ENCODE results near the gene FAM124B. TPM values are rescaled to one million over a fixed set of nuclear protein-coding genes. Genes with fewer than 3 reads are reported as not detected.

Gene FAM124B
- total RNA-seq, 1 donor from 2014 or later: not detected

GRCh38 chr2:224347176-224348051 lies 54.5 kb downstream of the FAM124B start:
- Histone ChIP-seq H2AFZ (replicated peaks) (no peak overlapping the region), H3K4me3 (no peak overlapping the region), H3K4me1 (peaks cover 22% of the 10 kb centered on the region), H3K9me3 (ENCODE audit: low read depth) (no peaks in the 10 kb centered on the region), H3K27ac (no peak overlapping the region), H3K36me3 (no peaks in the 10 kb centered on the region), H3K79me2 (ENCODE audit: low read depth) (no peaks in the 10 kb centered on the region), H3K4me2 (no peak overlapping the region), H3F3A (ENCODE audit: low read depth) (no peaks in the 10 kb centered on the region), H4K20me1 (ENCODE audit: low read depth) (no peaks in the 10 kb centered on the region), H3K9ac (no peak overlapping the region), H3K27me3 (no peaks in the 10 kb centered on the region)
- peaks cover 8% of the 10 kb centered on the region for H3K4me1 Mint-ChIP-seq
- no peaks in the 10 kb centered on the region for H3K36me3 Mint-ChIP-seq
- H3K27ac Mint-ChIP-seq: no peak overlapping the region
- no peak for TF ChIP-seq EZH2phosphoT487 (IDR thresholded peaks at IDR 0.05)
- TF ChIP-seq, protein P1, sequence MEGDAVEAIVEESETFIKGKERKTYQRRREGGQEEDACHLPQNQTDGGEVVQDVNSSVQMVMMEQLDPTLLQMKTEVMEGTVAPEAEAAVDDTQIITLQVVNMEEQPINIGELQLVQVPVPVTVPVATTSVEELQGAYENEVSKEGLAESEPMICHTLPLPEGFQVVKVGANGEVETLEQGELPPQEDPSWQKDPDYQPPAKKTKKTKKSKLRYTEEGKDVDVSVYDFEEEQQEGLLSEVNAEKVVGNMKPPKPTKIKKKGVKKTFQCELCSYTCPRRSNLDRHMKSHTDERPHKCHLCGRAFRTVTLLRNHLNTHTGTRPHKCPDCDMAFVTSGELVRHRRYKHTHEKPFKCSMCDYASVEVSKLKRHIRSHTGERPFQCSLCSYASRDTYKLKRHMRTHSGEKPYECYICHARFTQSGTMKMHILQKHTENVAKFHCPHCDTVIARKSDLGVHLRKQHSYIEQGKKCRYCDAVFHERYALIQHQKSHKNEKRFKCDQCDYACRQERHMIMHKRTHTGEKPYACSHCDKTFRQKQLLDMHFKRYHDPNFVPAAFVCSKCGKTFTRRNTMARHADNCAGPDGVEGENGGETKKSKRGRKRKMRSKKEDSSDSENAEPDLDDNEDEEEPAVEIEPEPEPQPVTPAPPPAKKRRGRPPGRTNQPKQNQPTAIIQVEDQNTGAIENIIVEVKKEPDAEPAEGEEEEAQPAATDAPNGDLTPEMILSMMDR (IDR thresholded peaks at IDR 0.05): no peak
- no peak for TF ChIP-seq EZH2 (IDR thresholded peaks at IDR 0.05)
- DNase-seq (ENCODE audit: low spot score): no peak
- H3K27me3 Mint-ChIP-seq (ENCODE audit: insufficient read depth, low read depth): no peaks in the 10 kb centered on the region
- H3K9me3 Mint-ChIP-seq: peaks cover 8% of the 10 kb centered on the region
- H3K4me3 Mint-ChIP-seq: no peak overlapping the region

DNA sequence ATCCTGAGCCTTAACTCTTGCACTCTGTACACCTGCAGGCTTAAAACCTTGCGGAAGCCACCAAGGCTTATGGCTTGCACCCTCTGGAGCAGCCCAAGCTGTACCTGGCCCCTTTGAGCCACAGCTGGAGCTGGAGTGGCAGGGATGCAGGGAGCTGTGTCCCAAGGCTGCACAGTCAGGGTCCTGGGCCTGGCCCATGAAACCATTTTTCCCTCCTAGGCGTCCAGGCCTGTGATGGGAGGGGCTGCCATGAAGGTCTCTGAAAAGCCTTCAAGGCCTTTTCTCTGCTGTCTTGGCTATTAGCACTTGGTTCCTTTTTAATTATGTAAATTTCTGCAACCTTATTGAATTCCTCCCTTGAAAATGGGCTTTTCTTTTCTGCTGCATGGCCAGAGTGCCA lies 56.4 kb downstream of the FAM124B start:
- Mint-ChIP-seq H3K27ac (no peak overlapping the region), H3K4me3 (no peak overlapping the region), H3K36me3 (no peaks in the 10 kb centered on the region), H3K4me1 (peaks cover 8% of the 10 kb centered on the region), H3K9me3 (peaks cover 10% of the 10 kb centered on the region), H3K27me3 (ENCODE audit: insufficient read depth, low read depth) (no peaks in the 10 kb centered on the region)
- H3K27me3 ChIP-seq: no peaks in the 10 kb centered on the region
- H3K9ac ChIP-seq: no peak overlapping the region
- H3K4me2 ChIP-seq: no peak overlapping the region
- H2AFZ ChIP-seq (replicated peaks): no peak overlapping the region
- H3K36me3 ChIP-seq: no peaks in the 10 kb centered on the region
- peaks cover 24% of the 10 kb centered on the region for H3K4me1 ChIP-seq
- no peaks in the 10 kb centered on the region for H3F3A ChIP-seq (ENCODE audit: low read depth)
- no peaks in the 10 kb centered on the region for H3K9me3 ChIP-seq (ENCODE audit: low read depth)
- H3K79me2 ChIP-seq (ENCODE audit: low read depth): no peaks in the 10 kb centered on the region
- H3K27ac ChIP-seq: no peak overlapping the region
- TF ChIP-seq EZH2 (IDR thresholded peaks at IDR 0.05) (no peak), EZH2phosphoT487 (IDR thresholded peaks at IDR 0.05) (no peak)
- TF ChIP-seq, protein P1 (IDR thresholded peaks at IDR 0.05): no peak
- no peak overlapping the region for H3K4me3 ChIP-seq
- H4K20me1 ChIP-seq (ENCODE audit: low read depth): no peaks in the 10 kb centered on the region
- DNase-seq (ENCODE audit: low spot score): no peak

DNA sequence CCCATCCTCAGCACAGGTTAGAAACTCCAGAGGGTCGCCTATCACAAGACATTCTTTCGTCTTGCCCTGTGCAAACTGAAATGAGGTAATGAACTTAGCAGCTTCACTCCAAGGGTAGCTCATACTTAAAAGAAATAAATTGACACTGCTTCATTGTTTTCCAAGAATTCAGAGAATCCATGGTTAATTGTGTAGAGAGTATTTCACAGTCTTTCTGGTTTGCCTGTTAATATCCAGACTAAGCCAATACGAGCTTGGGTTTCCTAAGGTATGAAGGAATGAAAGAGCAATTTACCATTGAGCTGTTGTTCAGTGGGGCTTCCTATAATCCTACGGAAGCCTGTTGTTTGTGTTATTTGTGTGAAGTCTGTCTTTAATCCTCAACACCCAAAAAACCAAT lies 58.7 kb downstream of the FAM124B start:
- Mint-ChIP-seq H3K4me1 (peaks cover 8% of the 10 kb centered on the region), H3K4me3 (no peak overlapping the region), H3K9me3 (peaks cover 10% of the 10 kb centered on the region), H3K27me3 (ENCODE audit: insufficient read depth, low read depth) (peaks cover 2% of the 10 kb centered on the region), H3K36me3 (no peaks in the 10 kb centered on the region), H3K27ac (no peak overlapping the region)
- Histone ChIP-seq H3K36me3 (no peaks in the 10 kb centered on the region), H4K20me1 (ENCODE audit: low read depth) (no peaks in the 10 kb centered on the region), H3K9ac (no peak overlapping the region), H3K4me3 (no peak overlapping the region), H3F3A (ENCODE audit: low read depth) (no peaks in the 10 kb centered on the region), H3K27me3 (no peaks in the 10 kb centered on the region), H3K4me1 (peaks cover 24% of the 10 kb centered on the region), H3K9me3 (ENCODE audit: low read depth) (no peaks in the 10 kb centered on the region), H3K4me2 (peak overlapping the region; percentile 28), H2AFZ (replicated peaks) (no peak overlapping the region), H3K79me2 (ENCODE audit: low read depth) (no peaks in the 10 kb centered on the region), H3K27ac (no peak overlapping the region)
- peak; percentile 44 for DNase-seq (ENCODE audit: low spot score)
- TF ChIP-seq EZH2phosphoT487 (IDR thresholded peaks at IDR 0.05): no peak
- TF ChIP-seq EZH2 (IDR thresholded peaks at IDR 0.05): no peak
- TF ChIP-seq, protein P1 (IDR thresholded peaks at IDR 0.05): no peak
